ENCODE results near the gene C2CD5. TPM values are rescaled to one million over a fixed set of nuclear protein-coding genes. Genes with fewer than 3 reads are reported as not detected.

The C2CD5 gene, protein sequence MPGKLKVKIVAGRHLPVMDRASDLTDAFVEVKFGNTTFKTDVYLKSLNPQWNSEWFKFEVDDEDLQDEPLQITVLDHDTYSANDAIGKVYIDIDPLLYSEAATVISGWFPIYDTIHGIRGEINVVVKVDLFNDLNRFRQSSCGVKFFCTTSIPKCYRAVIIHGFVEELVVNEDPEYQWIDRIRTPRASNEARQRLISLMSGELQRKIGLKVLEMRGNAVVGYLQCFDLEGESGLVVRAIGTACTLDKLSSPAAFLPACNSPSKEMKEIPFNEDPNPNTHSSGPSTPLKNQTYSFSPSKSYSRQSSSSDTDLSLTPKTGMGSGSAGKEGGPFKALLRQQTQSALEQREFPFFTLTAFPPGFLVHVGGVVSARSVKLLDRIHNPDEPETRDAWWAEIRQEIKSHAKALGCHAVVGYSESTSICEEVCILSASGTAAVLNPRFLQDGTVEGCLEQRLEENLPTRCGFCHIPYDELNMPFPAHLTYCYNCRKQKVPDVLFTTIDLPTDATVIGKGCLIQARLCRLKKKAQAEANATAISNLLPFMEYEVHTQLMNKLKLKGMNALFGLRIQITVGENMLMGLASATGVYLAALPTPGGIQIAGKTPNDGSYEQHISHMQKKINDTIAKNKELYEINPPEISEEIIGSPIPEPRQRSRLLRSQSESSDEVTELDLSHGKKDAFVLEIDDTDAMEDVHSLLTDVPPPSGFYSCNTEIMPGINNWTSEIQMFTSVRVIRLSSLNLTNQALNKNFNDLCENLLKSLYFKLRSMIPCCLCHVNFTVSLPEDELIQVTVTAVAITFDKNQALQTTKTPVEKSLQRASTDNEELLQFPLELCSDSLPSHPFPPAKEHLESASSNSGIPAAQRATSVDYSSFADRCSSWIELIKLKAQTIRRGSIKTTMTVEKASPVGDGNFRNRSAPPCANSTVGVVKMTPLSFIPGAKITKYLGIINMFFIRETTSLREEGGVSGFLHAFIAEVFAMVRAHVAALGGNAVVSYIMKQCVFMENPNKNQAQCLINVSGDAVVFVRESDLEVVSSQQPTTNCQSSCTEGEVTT
- total RNA-seq: 10 to 100 TPM; 25.4 to 54.0 (median 34.0) TPM

DNA sequence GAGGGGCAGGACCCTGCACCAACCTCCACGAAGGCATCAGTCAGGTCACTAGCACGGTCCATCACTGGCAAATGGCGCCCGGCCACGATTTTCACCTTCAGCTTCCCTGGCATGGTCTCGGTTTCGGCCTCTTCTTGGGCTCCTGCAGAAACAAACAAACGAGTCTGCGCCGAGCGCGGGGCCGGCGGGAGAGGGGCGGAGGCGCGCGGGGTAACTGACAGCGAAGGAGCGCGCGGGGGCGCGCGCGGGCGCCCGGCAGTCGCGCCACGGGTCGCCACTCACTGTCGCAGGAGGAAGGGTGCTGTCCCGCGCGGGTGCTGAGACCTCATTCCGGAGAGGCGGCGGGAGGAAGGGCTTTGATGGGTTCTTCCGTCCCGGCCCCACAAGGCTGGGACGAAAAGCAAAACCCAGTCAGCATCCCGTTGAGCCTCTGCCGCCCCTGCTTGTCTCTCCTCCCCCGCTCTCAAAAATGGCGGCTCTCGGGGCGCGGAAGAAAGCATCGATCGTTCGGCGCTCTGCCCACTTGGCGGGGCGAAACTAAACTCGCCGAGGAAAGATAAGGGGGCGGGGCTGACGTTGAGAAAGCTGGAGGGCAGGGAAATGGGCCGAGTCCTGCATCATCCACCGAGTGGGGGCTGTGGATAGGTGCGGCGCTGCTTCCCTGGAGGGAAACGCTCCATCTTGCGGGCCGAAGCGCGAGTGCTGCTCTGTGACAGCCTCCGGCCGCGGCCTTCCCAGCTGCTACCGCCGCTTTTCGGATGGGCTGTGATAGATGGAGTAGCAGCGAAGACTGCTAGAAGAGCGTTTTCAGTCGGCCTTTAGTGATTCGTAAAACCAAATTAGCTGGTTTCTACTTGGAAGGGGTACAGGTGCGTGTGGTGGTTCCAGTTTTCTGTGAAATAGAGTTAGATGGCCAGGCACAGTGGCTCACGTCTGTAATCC, at the start of gene C2CD5:
TSS of gene C2CD5 (minus strand) at position 505 of the 942 bp plus-strand sequence. CDS start at position 113, 392 bp downstream.
- in situ Hi-C loops (cut with MboI; ENCODE audit: low pct_unique_long_range_greater_than_20kb in 2 of 9, low sequenced_read_pairs in 9 of 9, unreplicated experiment in 9 of 9): loop anchor here in 2 of 9 experiments (10.0 to 25.0 kb wide), 2 partner anchors 93 to 100 kb away; partner anchors contain the start of gene ETNK1 (in 1 of the 2)
- peaks cover 7 to 16% of the 10 kb centered on the region in 2 donors for H3K4me1 ChIP-seq (replicated peaks in 1 of 2)
- peak; percentile 82 to 91 (median 84) for ATAC-seq (replicated peaks in 6 of 8)
- peak within 1 kb of the TSS; percentile 54 to 75 (median 62) for H3K4me3 ChIP-seq
- 0 to 20% (median 2%) methylated on average over 1 to 33 of the region's 80 CpGs; no CpG with 5 or more reads in 4 of the 10 experiments for WGBS, 10 experiments
- peak within 1 kb of the TSS; percentile 96 to 97 for H3K27ac ChIP-seq

GRCh38 chr12:22593864-22594263, 49.5 kb upstream of the C2CD5 start:
- H3K27ac ChIP-seq: no peak overlapping the region
- in situ Hi-C loops (cut with MboI; ENCODE audit: low pct_unique_long_range_greater_than_20kb in 2 of 9, low sequenced_read_pairs in 9 of 9, unreplicated experiment in 9 of 9): no loop called here
- H3K4me1 ChIP-seq (replicated peaks in 1 of 2): peaks cover 0 to 3% of the 10 kb centered on the region in 2 donors
- peak in 2 of 8 experiments; percentile 60 to 71 for ATAC-seq (replicated peaks in 6 of 8)
- no peak overlapping the region for H3K4me3 ChIP-seq

DNA sequence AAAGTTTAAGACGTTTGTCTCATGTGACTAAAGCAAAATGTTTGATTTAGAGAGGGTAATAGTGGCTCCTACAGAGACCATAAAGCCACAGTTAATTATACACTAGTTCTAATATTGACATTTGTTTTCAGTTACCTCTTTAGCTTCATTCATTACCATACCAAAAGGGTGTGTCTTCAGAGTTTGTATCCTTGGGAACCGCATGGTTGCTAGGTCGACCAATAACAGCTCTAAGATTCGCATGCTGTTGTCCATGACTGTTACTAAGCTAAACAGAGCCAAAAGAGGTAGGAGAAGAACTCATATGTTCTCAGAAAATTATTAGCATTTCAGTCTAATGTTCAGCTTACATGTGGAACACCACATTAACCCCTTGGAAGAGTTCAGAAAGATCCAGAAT, 44.5 kb upstream of the C2CD5 start:
- Histone ChIP-seq H3K4me1 (replicated peaks in 1 of 2) (peaks cover 0 to 5% of the 10 kb centered on the region in 2 donors), H3K27ac (no peak overlapping the region), H3K4me3 (no peak overlapping the region)
- in situ Hi-C loops (cut with MboI; ENCODE audit: low pct_unique_long_range_greater_than_20kb in 2 of 9, low sequenced_read_pairs in 9 of 9, unreplicated experiment in 9 of 9): no loop called here
- ATAC-seq (replicated peaks in 6 of 8): peak in 7 of 8 experiments; percentile 25 to 100 (median 92)
- WGBS, 10 experiments: 0 to 54% (median 28%) methylated on average over 1 to 4 of the region's 4 CpGs; no CpG with 5 or more reads in 1 of the 10 experiments

GRCh38 chr12:22578328-22578727, 34.0 kb upstream of the C2CD5 start:
- no peak for ATAC-seq (replicated peaks in 6 of 8)
- Histone ChIP-seq H3K4me3 (no peak overlapping the region), H3K27ac (no peak overlapping the region), H3K4me1 (replicated peaks in 1 of 2) (no peaks in the 10 kb centered on the region)
- WGBS, 10 experiments: 17 to 100% (median 93%) methylated on average over 1 to 3 of the region's 3 CpGs; no CpG with 5 or more reads in 1 of the 10 experiments
- in situ Hi-C loops (cut with MboI; ENCODE audit: low pct_unique_long_range_greater_than_20kb in 2 of 9, low sequenced_read_pairs in 9 of 9, unreplicated experiment in 9 of 9): no loop called here

DNA sequence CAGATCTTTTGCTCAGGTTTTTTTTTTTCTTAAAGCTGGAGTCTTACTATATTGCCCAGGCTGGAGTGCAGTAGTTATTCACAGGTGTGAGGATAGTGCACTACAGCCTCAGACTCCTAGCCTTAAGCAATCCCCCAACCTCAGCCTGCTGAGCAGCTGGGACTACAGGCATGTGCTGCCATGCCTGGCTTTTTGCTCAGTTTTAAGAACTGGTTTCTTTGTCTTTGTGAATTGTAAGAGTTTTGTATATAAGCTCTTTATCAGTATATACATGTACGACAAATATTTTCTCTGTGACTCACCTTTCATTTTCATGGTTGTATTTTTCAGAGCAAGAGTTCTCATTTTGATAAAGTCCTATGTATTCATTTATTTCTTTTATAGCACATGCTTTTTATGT, 33.3 kb upstream of the C2CD5 start:
- no peak for ATAC-seq (replicated peaks in 6 of 8)
- Histone ChIP-seq H3K4me3 (no peak overlapping the region), H3K27ac (no peak overlapping the region), H3K4me1 (replicated peaks in 1 of 2) (no peaks in the 10 kb centered on the region)
- in situ Hi-C loops (cut with MboI; ENCODE audit: low pct_unique_long_range_greater_than_20kb in 2 of 9, low sequenced_read_pairs in 9 of 9, unreplicated experiment in 9 of 9): no loop called here
- 30 to 100% (median 92%) methylated on average over 1 of the region's 1 CpG; no CpG with 5 or more reads in 1 of the 10 experiments for WGBS, 10 experiments

DNA sequence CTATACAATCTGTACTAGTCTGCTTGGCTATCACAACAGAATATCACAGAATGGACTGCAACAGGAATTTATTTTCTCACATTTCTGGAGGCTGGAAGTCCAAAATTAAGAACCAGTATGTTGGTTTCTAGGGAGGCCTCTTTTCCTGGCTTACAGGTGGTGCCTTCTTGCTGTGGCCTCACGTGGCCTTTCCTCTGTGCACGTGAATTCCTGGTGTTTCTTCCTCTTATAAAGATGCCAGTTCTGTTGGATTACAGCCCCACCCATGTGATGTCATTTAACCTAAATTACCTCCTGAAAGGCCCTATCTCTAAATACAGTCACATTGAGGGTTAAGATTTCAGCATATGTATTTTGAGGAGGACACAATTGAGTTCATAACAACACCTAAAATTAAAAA, 32.1 kb upstream of the C2CD5 start:
- in situ Hi-C loops (cut with MboI; ENCODE audit: low pct_unique_long_range_greater_than_20kb in 2 of 9, low sequenced_read_pairs in 9 of 9, unreplicated experiment in 9 of 9): no loop called here
- Histone ChIP-seq H3K4me1 (replicated peaks in 1 of 2) (no peaks in the 10 kb centered on the region), H3K27ac (no peak overlapping the region), H3K4me3 (no peak overlapping the region)
- 19 to 100% (median 86%) methylated on average over 1 to 2 of the region's 2 CpGs; no CpG with 5 or more reads in 6 of the 10 experiments for WGBS, 10 experiments
- peak in 3 of 8 experiments; percentile 69 to 81 (median 73) for ATAC-seq (replicated peaks in 6 of 8)

DNA sequence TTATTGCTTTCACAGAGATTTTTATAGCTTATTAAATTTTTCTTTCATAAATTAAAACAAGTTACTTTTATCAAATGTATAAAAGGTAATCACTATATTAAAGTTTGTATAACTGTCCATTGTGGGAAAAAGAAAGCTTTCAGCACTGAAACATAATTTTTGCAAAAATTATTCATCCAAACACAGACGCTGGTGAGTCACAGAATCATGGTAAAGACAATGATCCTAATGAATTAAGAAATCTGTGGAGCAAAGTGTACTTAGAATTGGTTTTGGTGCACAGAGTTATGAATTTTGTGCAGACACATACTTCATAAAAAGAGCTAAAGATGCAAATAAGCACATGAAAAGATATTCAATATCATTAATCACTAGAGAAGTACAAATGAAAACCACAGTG, 31.7 kb upstream of the C2CD5 start:
- in situ Hi-C loops (cut with MboI; ENCODE audit: low pct_unique_long_range_greater_than_20kb in 2 of 9, low sequenced_read_pairs in 9 of 9, unreplicated experiment in 9 of 9): no loop called here
- H3K27ac ChIP-seq: no peak overlapping the region
- H3K4me3 ChIP-seq: no peak overlapping the region
- WGBS, 10 experiments: 0 to 100% (median 9%) methylated on average over 1 of the region's 1 CpG; no CpG with 5 or more reads in 3 of the 10 experiments
- H3K4me1 ChIP-seq (replicated peaks in 1 of 2): no peaks in the 10 kb centered on the region
- peak in 3 of 8 experiments; percentile 59 to 78 (median 67) for ATAC-seq (replicated peaks in 6 of 8)

DNA sequence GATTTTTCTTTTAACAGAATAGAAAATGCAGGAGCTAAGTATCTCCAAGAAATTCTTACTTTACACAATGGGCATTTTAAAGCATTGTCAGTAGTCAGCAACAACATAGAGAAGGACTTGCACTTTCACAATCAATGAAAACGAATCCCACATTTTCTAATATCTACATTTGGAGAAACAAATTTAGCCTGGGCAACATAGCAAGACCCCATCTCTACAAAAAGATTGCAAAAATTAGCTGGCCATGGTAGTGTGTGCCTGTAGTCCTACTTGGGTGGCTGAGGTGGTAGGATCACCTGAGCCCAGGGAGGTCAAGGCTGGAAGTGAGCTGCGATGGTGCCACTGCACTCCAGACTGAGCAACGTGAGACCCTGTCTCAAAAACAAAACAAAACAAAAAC, 30.6 kb upstream of the C2CD5 start:
- Histone ChIP-seq H3K27ac (no peak overlapping the region), H3K4me1 (replicated peaks in 1 of 2) (no peaks in the 10 kb centered on the region), H3K4me3 (no peak overlapping the region)
- ATAC-seq (replicated peaks in 6 of 8): no peak
- 60 to 100% (median 68%) methylated on average over 1 to 3 of the region's 3 CpGs; no CpG with 5 or more reads in 4 of the 10 experiments for WGBS, 10 experiments
- in situ Hi-C loops (cut with MboI; ENCODE audit: low pct_unique_long_range_greater_than_20kb in 2 of 9, low sequenced_read_pairs in 9 of 9, unreplicated experiment in 9 of 9): no loop called here

DNA sequence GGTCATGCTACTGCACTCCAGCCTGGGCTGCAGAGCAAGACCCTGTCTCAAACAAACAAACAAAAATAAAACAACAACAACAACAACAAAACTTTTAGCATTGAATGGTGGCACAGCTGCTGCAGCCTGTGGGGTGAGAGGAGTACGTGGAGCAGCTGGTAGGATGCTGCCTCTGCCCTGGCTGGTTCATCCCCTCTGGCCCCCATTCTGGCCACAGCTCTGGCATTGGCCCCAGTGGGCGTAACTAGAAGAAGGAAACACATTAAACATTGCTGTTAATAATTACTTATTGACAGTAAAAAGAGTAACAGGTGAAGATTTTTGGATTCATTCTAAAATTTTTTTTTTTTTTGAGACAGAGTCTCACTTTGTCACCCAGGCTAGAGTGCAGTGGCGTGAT, 28.8 kb upstream of the C2CD5 start:
- WGBS, 10 experiments: 34 to 100% (median 95%) methylated on average over 1 to 3 of the region's 3 CpGs; no CpG with 5 or more reads in 3 of the 10 experiments

DNA sequence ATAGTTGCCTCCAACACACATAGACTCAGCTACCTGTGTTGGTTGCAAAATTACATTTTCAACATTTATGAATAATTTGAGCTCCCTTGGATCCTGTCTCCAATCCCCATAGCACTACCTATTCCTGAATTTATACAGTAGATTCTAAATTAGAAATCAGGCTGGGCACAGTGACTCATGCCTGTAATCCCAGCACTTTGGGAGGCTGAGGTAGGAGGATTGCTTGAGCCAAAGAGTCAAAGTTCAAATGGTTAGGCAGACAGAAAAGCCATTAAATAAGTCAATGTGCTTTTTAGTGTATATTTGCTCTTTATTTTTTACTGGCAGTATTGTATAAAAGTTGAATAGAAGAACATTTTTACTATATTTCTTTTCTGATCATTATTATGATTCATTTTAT, 24.9 kb upstream of the C2CD5 start:
- H3K27ac ChIP-seq: no peak overlapping the region
- H3K4me3 ChIP-seq: no peak overlapping the region
- in situ Hi-C loops (cut with MboI; ENCODE audit: low pct_unique_long_range_greater_than_20kb in 2 of 9, low sequenced_read_pairs in 9 of 9, unreplicated experiment in 9 of 9): no loop called here
- ATAC-seq (replicated peaks in 6 of 8): no peak
- H3K4me1 ChIP-seq (replicated peaks in 1 of 2): no peaks in the 10 kb centered on the region

More for the DNA sequence above, 28.8 kb upstream of the C2CD5 start:
- no peak for ATAC-seq (replicated peaks in 6 of 8)
- H3K4me3 ChIP-seq: no peak overlapping the region
- H3K27ac ChIP-seq: no peak overlapping the region
- no peaks in the 10 kb centered on the region for H3K4me1 ChIP-seq (replicated peaks in 1 of 2)
- in situ Hi-C loops (cut with MboI; ENCODE audit: low pct_unique_long_range_greater_than_20kb in 2 of 9, low sequenced_read_pairs in 9 of 9, unreplicated experiment in 9 of 9): no loop called here

DNA sequence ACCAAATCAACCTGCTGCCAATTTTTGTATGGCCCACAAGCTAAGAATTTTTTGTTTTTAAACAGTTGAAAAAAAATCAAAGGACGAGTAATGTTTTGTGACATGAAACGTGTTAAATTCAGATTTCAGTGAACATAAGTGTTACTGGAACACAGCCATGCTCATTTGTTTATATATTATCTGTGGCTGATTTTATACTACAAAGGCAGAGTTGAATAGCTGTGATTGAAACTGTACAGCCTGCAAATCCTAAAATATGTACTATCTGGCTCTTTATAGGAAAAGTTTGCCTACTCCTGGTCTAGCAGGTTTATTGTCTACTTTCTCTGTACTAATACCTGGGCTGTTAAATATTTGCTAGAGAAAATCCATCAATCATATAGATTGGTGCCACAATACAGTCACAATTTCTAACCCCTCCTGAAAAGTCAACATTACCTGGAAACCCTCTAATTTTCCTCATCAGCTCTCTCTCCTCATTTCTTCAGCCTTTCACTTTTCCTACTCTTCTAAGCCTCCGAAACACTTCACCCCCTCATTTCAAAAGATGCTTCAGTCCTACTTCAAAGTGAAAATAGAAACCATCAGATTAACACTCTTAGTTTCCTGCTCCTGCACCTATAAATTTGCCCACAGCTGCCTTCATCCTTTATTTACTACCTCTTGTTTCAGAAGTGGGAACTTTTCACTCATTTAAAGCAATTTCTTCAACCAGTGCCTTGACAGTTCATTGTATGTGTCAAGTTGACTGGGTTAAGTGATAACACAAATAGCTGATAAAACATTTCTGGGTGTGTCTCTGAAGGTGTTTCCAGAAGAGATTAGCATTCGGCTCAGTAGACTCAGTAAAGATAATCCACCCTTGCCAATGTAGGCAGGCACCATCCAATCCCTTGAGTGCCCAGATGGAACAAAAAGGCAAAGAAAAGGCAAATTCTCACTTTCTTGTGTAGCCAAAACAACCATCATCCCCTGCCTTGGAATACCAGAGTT, 18.0 kb upstream of the C2CD5 start:
- H3K4me1 ChIP-seq (replicated peaks in 1 of 2): no peaks in the 10 kb centered on the region
- in situ Hi-C loops (cut with MboI; ENCODE audit: low pct_unique_long_range_greater_than_20kb in 2 of 9, low sequenced_read_pairs in 9 of 9, unreplicated experiment in 9 of 9): no loop called here
- H3K27ac ChIP-seq: no peak overlapping the region
- no peak for ATAC-seq (replicated peaks in 6 of 8)
- H3K4me3 ChIP-seq: no peak overlapping the region
- WGBS, 10 experiments: 22 to 100% (median 72%) methylated on average over 1 to 4 of the region's 4 CpGs

Data from motor neuron (in vitro differentiated cells).